GM06990 (cell line): ENCODE data around the gene HUS1.
"Not testable (repeated sequence)": the region's sequence is repeated elsewhere in the genome, so short reads cannot be mapped to it uniquely, and the experiment has no call there.

Source experiments
- DNase-seq: peaks from one replicate; pipeline ENCODE4 v3.0.0-alpha.2; 2011; ENCODE audit not compliant: insufficient read length; ENCODE audit errors: extremely low read depth
- H3K27me3 ChIP-seq: replicated peaks from 2 replicates; pipeline ENCODE4 v1.6.0; 2011; ENCODE audit warnings: low read length; ENCODE audit not compliant: control insufficient read depth, insufficient read depth
- H3K36me3 ChIP-seq: 2 replicates; pipeline ENCODE4 v1.5.1; 2011; ENCODE audit warnings: low read length; ENCODE audit not compliant: control insufficient read depth, insufficient read depth
- H3K4me3 ChIP-seq: replicated peaks from 2 replicates; pipeline ENCODE4 v1.5.1; 2011; ENCODE audit warnings: low read depth, mild to moderate bottlenecking, control low read depth, low read length
- TF ChIP-seq, protein P1 (sequence below): IDR thresholded peaks from 2 replicates; pipeline ENCODE4 v1.5.1; 2011; ENCODE audit warnings: low read length, control low read depth, mild to moderate bottlenecking, inconsistent platforms; ENCODE audit not compliant: insufficient read depth, poor library complexity, severe bottlenecking

HUS1 gene

DNA sequence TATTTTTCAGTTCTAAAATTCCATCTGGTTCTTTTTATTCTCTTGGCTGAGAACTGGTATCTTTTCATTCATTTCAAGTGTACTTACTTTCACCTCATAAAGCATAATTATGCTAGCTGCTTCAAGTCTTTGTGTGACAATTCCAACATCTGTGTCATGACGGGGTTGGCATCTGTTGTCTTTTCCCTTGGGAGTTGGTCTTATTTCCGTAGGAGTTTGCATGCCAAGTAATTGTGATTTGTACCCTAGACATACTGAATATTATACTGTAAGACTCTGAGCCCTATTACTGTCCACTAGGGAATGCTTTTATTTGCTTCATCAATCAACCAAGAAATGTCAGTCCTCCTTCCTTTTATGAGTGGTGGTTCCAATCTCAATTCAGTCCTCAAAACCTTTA lies 24.6 kb upstream of the HUS1 start:
- H3K4me3 ChIP-seq: no peak overlapping the region
- DNase-seq: no peak
- H3K36me3 ChIP-seq: no peaks in the 10 kb centered on the region
- TF ChIP-seq, protein P1, sequence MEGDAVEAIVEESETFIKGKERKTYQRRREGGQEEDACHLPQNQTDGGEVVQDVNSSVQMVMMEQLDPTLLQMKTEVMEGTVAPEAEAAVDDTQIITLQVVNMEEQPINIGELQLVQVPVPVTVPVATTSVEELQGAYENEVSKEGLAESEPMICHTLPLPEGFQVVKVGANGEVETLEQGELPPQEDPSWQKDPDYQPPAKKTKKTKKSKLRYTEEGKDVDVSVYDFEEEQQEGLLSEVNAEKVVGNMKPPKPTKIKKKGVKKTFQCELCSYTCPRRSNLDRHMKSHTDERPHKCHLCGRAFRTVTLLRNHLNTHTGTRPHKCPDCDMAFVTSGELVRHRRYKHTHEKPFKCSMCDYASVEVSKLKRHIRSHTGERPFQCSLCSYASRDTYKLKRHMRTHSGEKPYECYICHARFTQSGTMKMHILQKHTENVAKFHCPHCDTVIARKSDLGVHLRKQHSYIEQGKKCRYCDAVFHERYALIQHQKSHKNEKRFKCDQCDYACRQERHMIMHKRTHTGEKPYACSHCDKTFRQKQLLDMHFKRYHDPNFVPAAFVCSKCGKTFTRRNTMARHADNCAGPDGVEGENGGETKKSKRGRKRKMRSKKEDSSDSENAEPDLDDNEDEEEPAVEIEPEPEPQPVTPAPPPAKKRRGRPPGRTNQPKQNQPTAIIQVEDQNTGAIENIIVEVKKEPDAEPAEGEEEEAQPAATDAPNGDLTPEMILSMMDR: no peak
- H3K27me3 ChIP-seq: no peaks in the 10 kb centered on the region

DNA sequence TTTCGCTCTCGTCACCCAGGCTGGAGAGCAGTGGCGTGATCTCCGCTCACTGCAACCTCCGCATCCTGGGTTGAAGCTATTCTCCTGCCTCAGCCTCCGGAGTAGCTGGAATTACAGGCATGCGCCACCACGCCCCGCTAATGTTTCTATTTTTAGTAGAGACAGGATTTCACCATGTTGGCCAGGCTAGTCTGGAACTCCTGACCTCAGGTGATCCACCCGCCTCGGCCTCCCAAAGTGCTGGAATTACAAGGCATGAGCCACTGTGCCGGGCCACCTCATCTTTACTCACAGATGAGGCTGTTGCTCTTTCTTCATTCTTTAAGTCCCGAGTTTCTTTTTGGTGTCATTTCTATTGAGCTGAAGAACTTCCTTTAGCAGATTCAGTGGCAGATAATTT lies 20.7 kb upstream of the HUS1 start:
- not testable (repeated sequence) for H3K36me3 ChIP-seq, H3K27me3 ChIP-seq, H3K4me3 ChIP-seq, DNase-seq

DNA sequence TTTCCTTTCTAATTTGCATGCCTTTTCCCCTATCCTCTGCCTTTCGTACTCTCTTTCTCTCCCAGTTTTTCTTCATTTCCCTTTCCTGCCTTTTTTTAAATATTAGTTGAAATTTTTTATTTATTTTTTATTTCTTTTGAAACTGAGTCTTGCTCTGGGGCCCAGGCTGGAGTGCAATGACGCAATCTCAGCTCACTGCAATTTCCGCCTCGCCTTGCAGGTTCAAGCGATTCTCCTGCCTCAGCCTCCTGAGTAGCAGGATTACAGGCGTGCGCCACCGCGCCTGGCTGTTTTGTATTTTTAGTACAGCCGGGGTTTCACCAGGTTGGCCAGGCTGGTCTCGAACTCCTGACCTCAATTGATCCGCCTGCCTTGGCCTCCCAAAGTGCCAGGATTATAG lies 20.0 kb upstream of the HUS1 start:
- Histone ChIP-seq H3K27me3 (no peaks in the 10 kb centered on the region), H3K4me3 (no peak overlapping the region), H3K36me3 (no peaks in the 10 kb centered on the region)
- no peak for DNase-seq
- TF ChIP-seq, protein P1: no peak

DNA sequence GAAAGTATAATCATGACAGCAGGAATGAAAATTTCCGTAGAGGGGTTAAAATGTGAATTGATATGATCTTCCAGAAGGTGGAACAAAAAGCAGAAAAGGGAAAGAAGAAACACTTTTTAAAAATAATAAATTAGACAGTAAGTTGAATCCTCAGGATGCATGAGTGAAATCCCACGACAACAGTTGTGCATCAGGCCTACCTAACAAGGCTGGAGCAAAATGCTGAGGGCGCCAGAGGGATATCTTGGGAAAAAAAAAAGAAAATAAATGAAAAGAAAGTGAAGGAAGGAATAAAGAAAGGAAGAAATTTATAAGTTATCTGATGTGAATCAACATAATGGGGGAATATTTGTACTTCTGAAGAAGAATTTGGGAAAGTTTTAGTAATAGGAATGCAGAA lies 13.0 kb upstream of the HUS1 start:
- H3K4me3 ChIP-seq: no peak overlapping the region
- H3K27me3 ChIP-seq: no peaks in the 10 kb centered on the region
- no peaks in the 10 kb centered on the region for H3K36me3 ChIP-seq
- TF ChIP-seq, protein P1: no peak
- DNase-seq: no peak

DNA sequence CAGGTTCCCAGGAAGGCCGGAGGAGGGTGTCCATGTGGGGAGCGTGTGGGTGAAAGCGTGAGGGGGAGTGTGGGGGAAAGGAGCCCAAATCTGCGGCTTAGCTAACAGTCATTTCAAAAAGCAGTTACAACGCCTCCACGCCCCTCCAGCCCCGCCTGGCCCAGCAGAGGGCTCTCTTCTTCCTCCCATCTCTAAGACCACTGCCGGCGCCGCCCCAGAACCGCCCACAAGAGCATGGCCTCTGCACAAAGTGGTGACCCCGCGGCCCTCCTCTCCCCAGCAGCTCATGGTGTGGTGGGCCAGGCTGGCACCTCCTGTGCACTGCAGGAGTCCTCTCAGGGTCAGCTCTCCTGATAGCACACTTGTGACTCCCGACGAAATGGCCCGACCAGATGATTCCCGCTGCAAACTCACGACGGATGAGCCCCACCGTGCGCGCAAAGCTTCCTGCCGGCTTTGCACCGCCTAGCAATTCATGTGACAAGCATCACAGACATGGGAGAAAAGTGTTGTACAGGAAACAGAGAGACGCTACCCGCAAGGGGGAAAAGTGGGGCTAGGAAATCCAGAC lies 12.4 kb upstream of the HUS1 start:
- peak; percentile 89 for DNase-seq
- TF ChIP-seq, protein P1: peak; percentile 87
- H3K4me3 ChIP-seq: peak overlapping the region; percentile 64
- no peaks in the 10 kb centered on the region for H3K36me3 ChIP-seq
- no peaks in the 10 kb centered on the region for H3K27me3 ChIP-seq

DNA sequence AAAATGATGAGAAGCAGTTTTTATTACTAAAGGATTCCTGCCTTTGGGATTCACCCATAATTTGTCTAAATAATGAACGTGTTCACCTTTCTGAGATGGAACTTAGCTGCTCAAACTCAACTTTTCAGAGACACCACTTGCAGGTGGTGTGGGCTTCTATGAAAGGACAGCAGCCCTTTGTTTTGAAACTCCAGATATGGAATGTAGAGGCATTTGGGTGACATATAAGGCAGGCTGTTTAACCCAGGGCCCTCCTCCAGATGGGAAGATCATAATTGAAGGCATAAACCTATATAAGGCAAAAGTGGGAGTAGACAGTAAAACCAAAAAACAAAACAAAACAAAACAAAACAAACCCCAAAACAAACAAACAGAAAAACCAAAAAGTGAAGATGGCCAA lies 11.9 kb upstream of the HUS1 start:
- Histone ChIP-seq H3K4me3 (peak overlapping the region; percentile 64), H3K27me3 (no peaks in the 10 kb centered on the region), H3K36me3 (no peaks in the 10 kb centered on the region)
- DNase-seq: no peak
- TF ChIP-seq, protein P1: no peak
